ENCODE results near the gene IRS4.

Gene IRS4

GRCh38 chrX:108736509-108737479 is at the start of gene IRS4:
TSS of gene IRS4 (minus strand) at chrX:108736563.
- DNase-seq (ENCODE audit: low read depth), result no peak

- no peak for DNase-seq (ENCODE audit: low read depth)
These were observed 36.2 kb upstream of the IRS4 start for GRCh38 chrX:108772549-108772948.

- DNase-seq (ENCODE audit: low read depth), result no peak
These were observed 27.2 kb upstream of the IRS4 start for GRCh38 chrX:108763559-108763958.

- no peak for DNase-seq (ENCODE audit: low read depth)
These were observed 4.0 kb upstream of the IRS4 start for GRCh38 chrX:108740299-108740774.

- DNase-seq (ENCODE audit: low read depth), result no peak
These were observed 1.4 kb upstream of the IRS4 start for GRCh38 chrX:108737754-108738153.

GRCh38 chrX:108735679-108736508 is 469 bp downstream of the IRS4 start:
- no peak for DNase-seq (ENCODE audit: low read depth)

- DNase-seq (ENCODE audit: low read depth), result no peak
These were observed 1.2 kb downstream of the IRS4 start for GRCh38 chrX:108735091-108735678.

GRCh38 chrX:108734426-108734825 is 1.9 kb downstream of the IRS4 start:
- DNase-seq (ENCODE audit: low read depth), result no peak

GRCh38 chrX:108732630-108733321 is 3.6 kb downstream of the IRS4 start:
- DNase-seq (ENCODE audit: low read depth), result no peak

- DNase-seq (ENCODE audit: low read depth), result no peak
These were observed 5.2 kb downstream of the IRS4 start for GRCh38 chrX:108731153-108731552.

- DNase-seq (ENCODE audit: low read depth), result no peak
These were observed 9.6 kb downstream of the IRS4 start for GRCh38 chrX:108726748-108727147.

- no peak for DNase-seq (ENCODE audit: low read depth)
These were observed 13.8 kb downstream of the IRS4 start for GRCh38 chrX:108722561-108722960.

- DNase-seq (ENCODE audit: low read depth), result no peak
These were observed 23.5 kb downstream of the IRS4 start for GRCh38 chrX:108712886-108713285.

- no peak for DNase-seq (ENCODE audit: low read depth)
These were observed 31.5 kb downstream of the IRS4 start for GRCh38 chrX:108704839-108705238.

- DNase-seq (ENCODE audit: low read depth), result no peak
These were observed 33.8 kb downstream of the IRS4 start for GRCh38 chrX:108702530-108702929.

- no peak for DNase-seq (ENCODE audit: low read depth)
These were observed 34.7 kb downstream of the IRS4 start for GRCh38 chrX:108701633-108702032.

GRCh38 chrX:108699368-108699767 is 37.0 kb downstream of the IRS4 start:
- DNase-seq (ENCODE audit: low read depth), result peak; percentile 5

- no peak for DNase-seq (ENCODE audit: low read depth)
These were observed 39.7 kb downstream of the IRS4 start for GRCh38 chrX:108696690-108697089.
